GM19324 (cell line): ENCODE data around the gene TSGA10IP.
"Not testable (repeated sequence)": the region's sequence is repeated elsewhere in the genome, so short reads cannot be mapped to it uniquely, and the experiment has no call there.

Experiments used
- ATAC-seq: cut with Tn5 transposase; IDR thresholded peaks from one replicate; pipeline ENCODE4 v1.9.1; 2021; ENCODE audit warnings: mild to moderate bottlenecking, moderate library complexity; ENCODE audit not compliant: unreplicated experiment, low FRiP score

TSGA10IP gene

GRCh38 chr11:65945941-65946558, 770 bp downstream of the TSGA10IP start:
- no peak for ATAC-seq

GRCh38 chr11:65946655-65947054, 1.4 kb downstream of the TSGA10IP start:
- no peak for ATAC-seq

DNA sequence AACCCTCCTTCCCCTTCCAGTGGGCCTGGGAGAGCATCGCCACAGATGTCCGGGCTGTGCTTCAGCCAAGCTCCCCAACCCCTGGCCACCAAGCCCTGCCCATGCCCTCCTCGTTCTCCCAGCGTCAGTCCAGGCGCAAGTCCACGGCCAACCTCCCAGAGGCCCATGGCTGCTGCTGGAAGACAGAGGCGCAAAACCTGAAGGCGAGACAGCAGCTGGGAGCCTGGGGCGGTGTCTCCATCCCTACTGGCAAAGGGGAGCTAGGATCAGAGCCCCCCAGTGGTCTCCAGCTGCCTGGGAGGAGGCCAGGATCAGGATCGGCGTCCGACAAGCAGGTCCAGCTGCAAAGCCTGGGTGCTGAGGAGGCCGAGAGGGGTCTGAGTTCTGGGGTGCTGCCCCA, 1.9 kb downstream of the TSGA10IP start:
- ATAC-seq = no peak

- ATAC-seq = no peak
Observed at GRCh38 chr11:65947603-65948125, 2.4 kb downstream of the TSGA10IP start.

GRCh38 chr11:65950711-65951110, 5.4 kb downstream of the TSGA10IP start:
- not testable (repeated sequence) for ATAC-seq

GRCh38 chr11:65951641-65952040, 6.4 kb downstream of the TSGA10IP start:
- not testable (repeated sequence) for ATAC-seq

DNA sequence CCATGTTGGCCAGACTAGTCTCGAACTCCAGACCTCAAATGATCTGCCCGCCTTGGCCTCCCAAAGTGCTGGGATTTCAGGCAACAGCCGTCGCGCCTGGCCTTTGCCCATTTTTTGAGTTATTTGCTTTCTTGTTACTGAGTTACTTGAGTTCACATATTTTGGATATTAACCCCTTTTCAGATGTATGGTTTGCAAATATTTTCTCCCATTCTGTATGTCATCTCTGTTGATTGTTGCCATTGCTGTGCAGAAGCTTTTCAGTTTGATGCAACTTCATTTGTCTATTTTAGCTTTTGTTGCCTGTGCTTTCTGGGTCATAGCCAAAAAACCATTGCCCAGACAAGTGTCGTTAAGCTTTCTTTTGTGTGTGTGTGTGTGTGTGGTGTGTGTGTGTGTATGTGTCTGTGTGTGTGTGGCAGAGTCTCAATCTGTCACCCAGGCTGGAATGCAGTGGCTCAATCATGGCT, 6.8 kb downstream of the TSGA10IP start:
- ATAC-seq = no peak

GRCh38 chr11:65953471-65953870, 8.2 kb downstream of the TSGA10IP start:
- ATAC-seq = no peak

DNA sequence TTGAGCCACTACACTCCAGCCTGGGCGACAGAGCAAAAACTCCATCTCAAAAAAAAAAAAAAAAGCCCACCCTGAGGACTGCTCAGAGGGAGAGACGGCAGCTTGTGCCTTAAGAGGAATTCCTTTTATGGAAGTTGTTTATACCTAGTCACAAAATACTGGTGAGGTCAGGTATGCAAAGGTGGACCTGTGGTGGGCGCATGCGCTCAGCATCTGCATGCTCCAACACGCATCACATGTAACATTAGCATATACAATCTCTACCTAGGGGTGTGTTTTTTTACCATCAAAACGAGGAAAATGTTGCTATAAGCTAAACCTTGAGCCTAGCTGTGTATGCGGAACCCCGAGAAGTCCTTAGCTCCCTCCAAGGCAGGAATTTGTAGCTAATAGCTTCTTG, 9.5 kb downstream of the TSGA10IP start:
- ATAC-seq = no peak

GRCh38 chr11:65958291-65958690, 13.0 kb downstream of the TSGA10IP start:
- ATAC-seq = no peak

GRCh38 chr11:65958774-65959420, 13.6 kb downstream of the TSGA10IP start:
- ATAC-seq = no peak

DNA sequence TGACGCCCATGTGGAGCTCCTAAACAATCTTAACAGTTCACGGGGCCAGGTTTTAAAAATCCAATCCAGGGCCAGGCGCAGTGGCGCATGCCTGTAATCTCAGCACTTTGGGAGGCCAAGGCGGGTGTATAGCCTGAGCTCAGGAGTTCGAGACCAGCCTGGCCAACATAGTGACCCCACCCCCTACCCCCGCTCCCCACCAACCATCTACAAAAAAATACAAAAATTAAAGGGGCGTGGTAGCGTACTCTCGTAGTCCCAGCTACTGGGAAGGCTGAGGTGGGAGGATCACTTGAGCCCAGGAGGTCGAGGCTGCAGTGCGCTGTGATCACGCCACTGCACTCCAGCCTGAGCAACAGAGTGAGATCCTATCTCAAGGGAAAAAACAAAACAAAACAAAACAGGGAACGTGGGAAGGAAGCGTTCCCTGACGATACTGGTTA, 15.6 kb downstream of the TSGA10IP start:
- no peak for ATAC-seq

DNA sequence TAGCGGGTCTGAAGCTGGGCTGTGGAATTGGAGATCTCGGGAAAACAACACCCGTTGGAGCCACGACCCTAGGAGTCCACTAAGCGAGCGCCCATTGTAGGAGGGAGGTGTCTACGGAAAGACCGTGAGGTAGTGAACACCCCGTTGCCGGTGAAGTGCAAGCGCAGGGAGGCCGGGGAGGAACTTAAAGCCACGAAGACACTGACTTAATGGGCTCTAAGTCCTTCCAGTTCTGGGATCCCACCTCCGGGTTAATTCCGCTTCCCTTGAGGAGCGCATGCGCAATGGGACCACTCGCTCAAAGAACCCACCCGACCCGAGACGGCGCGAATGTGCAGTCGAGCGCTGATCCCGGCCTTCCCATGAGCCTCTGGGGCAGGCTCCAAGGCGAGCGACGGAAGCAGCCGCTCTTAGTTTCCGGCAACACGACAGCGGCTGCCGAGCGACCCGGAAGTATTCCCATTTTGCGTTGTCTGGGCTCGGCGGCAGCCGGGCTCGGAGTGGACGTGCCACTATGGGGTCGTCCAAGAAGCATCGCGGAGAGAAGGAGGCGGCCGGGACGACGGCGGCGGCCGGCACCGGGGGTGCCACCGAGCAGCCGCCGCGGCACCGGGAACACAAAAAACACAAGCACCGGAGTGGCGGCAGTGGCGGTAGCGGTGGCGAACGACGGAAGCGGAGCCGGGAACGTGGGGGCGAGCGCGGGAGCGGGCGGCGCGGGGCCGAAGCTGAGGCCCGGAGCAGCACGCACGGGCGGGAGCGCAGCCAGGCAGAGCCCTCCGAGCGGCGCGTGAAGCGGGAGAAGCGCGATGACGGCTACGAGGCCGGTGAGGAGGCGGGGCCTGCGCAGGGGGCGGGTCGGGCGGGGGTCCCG, 16.2 kb downstream of the TSGA10IP start, which contains the start of gene SART1:
SART1 (plus strand) TSS at position 468 of the 874 bp plus-strand sequence; CDS start at position 515, 47 bp downstream.
- peak; percentile 91 for ATAC-seq

DNA sequence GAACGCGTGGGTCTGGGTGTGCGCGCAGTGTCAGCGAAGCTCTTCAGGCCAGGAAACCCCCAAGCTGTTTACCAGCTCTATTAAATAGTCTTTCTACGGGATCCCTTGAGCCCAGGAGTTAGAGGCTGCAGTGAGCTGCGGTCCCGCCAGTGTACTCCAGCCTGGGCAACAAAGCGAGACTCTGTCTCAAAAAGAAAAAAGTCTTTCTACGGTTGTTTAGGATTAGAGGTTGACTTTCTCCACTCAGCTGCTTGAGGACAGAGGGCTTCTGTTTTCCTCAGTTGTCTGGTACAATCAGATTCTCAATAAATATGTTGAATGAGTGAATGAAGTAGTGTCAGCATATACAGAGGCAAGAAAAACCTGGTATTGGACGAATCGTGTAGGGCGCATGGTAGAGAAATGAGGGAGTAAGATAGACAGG, 16.9 kb downstream of the TSGA10IP start:
- no peak for ATAC-seq

DNA sequence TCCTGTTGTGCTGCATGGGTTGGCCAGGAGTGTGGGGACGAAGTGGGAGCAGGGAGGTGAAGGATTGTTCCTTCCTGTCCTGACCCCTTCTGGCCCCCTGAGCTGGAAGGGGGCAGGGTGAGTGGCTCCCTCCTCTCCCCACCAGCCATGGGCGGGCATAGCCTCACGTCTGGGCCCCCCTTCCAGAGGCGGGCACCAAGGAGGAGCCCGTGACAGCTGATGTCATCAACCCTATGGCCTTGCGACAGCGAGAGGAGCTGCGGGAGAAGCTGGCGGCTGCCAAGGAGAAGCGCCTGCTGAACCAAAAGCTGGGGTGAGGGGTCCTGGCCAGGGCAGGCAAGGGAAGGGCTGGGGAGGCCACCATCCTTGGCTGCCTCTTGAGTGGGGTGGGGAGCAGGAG, 19.6 kb downstream of the TSGA10IP start:
- ATAC-seq = no peak

DNA sequence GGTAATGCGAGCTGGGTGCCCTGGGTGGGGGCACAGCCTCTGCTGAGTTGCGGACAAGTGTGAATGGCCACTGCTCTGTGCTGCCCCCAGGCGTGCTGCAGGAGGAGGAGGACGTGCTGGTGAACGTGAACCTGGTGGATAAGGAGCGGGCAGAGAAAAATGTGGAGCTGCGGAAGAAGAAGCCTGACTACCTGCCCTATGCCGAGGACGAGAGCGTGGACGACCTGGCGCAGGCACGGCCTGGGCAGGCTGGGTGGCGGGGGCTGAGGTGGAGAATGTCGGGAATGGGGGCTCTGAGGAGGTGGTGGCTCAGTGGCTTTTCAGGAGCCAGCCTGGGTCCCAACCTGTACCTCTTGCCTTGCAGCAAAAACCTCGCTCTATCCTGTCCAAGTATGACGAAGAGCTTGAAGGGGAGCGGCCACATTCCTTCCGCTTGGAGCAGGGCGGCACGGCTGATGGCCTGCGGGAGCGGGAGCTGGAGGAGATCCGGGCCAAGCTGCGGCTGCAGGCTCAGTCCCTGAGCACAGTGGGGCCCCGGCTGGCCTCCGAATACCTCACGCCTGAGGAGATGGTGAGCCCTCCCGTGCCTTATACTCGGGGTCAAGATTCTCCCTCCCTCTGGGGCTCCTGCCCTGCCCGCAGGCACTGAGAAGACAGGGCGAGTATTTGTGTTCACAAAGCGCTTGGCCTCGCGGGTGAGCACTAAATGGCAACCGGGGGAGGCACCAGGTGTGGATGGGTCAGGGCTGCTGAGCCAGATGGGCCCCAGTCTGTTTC, 20.9 kb downstream of the TSGA10IP start:
- no peak for ATAC-seq

DNA sequence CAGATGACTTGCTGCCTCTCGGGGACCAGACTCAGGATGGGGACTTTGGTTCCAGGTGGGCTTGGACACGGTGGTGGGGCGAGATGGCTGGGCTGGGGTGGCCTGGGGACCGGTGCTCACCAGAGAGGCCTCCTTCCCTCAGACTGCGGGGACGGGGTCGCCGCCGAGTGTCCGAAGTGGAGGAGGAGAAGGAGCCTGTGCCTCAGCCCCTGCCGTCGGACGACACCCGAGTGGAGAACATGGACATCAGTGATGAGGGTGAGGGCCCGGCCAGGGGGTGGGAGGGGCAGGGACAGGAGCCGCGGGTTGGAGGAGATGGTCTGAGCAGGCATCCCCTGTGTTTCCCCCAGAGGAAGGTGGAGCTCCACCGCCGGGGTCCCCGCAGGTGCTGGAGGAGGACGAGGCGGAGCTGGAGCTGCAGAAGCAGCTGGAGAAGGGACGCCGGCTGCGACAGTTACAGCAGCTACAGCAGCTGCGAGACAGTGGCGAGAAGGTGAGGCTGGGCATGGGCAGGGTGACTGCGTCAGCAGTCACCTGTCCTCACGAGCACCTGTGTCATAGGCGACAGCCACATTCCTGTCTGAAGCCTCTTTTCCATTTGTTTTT, 22.2 kb downstream of the TSGA10IP start:
- no peak for ATAC-seq

GRCh38 chr11:65968600-65969482, 23.6 kb downstream of the TSGA10IP start:
- no peak for ATAC-seq

- no peak for ATAC-seq
Observed at GRCh38 chr11:65972116-65972515, 26.8 kb downstream of the TSGA10IP start.
